Occipital lobe (tissue), 2 donors: Measurements from ENCODE around the gene CEP85. TPM values are rescaled to one million over a fixed set of nuclear protein-coding genes. Genes with fewer than 3 reads are reported as not detected.
"Not testable (repeated sequence)": the region's sequence is repeated elsewhere in the genome, so short reads cannot be mapped to it uniquely, and the experiment has no call there.

ENCODE experiments used
- DNase-seq: peaks from one replicate; lab custom pipeline; 2025; lab: John Stamatoyannopoulos, UW
- total RNA-seq: library from RNA; depleted of rRNA; stranded (reverse); fragments of >200 nt; gene quantifications from one replicate; pipeline ENCODE4 v1.2.3, GENCODE V29; 2014

CEP85 gene
- total RNA-seq, 1 donor from 2014 or later: 11.5 TPM

GRCh38 chr1:26221094-26221493, 12.9 kb upstream of the CEP85 start:
- DNase-seq: no peak

GRCh38 chr1:26224606-26225005, 9.4 kb upstream of the CEP85 start:
- no peak for DNase-seq

GRCh38 chr1:26225033-26225831, 8.8 kb upstream of the CEP85 start:
- peak; percentile 78 for DNase-seq

- DNase-seq: not testable (repeated sequence)
Observed at GRCh38 chr1:26230682-26231081, 3.3 kb upstream of the CEP85 start.

- no peak for DNase-seq
Observed at GRCh38 chr1:26234644-26235370, 807 bp downstream of the CEP85 start.

GRCh38 chr1:26237230-26237966, 3.4 kb downstream of the CEP85 start:
- DNase-seq: no peak

- DNase-seq: peak; percentile 7
Observed at GRCh38 chr1:26239936-26240335, 5.9 kb downstream of the CEP85 start.

- DNase-seq: no peak
Observed at GRCh38 chr1:26252718-26253117, 18.7 kb downstream of the CEP85 start.

GRCh38 chr1:26254404-26254803, 20.4 kb downstream of the CEP85 start:
- no peak for DNase-seq

- DNase-seq: no peak
Observed at GRCh38 chr1:26257222-26257621, 23.2 kb downstream of the CEP85 start.

GRCh38 chr1:26259005-26259404, 25.0 kb downstream of the CEP85 start:
- DNase-seq: no peak

GRCh38 chr1:26259578-26259977, 25.6 kb downstream of the CEP85 start:
- no peak for DNase-seq

- DNase-seq: no peak
Observed at GRCh38 chr1:26263212-26263611, 29.2 kb downstream of the CEP85 start.

- no peak for DNase-seq
Observed at GRCh38 chr1:26265405-26265804, 31.4 kb downstream of the CEP85 start.

- no peak for DNase-seq
Observed at GRCh38 chr1:26268290-26269197, 34.5 kb downstream of the CEP85 start.

GRCh38 chr1:26269198-26269550, 35.2 kb downstream of the CEP85 start:
- DNase-seq: no peak

- DNase-seq: no peak
Observed at GRCh38 chr1:26274801-26275425, 40.9 kb downstream of the CEP85 start.

- peak; percentile 75 for DNase-seq
Observed at GRCh38 chr1:26275580-26276431, 41.8 kb downstream of the CEP85 start.

- no peak for DNase-seq
Observed at GRCh38 chr1:26276432-26276838, 42.4 kb downstream of the CEP85 start.

- no peak for DNase-seq
Observed at GRCh38 chr1:26277261-26277661, 43.3 kb downstream of the CEP85 start.
